Activated CD8-positive, alpha-beta memory T cell treated with anti-CD3 and anti-CD28 coated beads, Interleukin-2, amount 10 ng/mL, durations not matched to agents 7 days and 5 days (primary cell): Measurements from ENCODE around the gene SMURF2. TPM values are rescaled to one million over a fixed set of nuclear protein-coding genes. Genes with fewer than 3 reads are reported as not detected.
A peak's percentile ranks its signal among the peaks of the same experiment; 100 is the strongest.

ENCODE experiments used
- ATAC-seq: fragments of 150-1000 bp; cut with Tn5 transposase; one replicate; pipeline ENCODE4 v1.10.0; 2021; ENCODE audit warnings: moderate library complexity
- CTCF ChIA-PET: fragments of 350-600 bp; sonication (Branson Sonifier 250); formaldehyde crosslinking; loops from one replicate; lab custom pipeline; 2021; ENCODE audit warnings: antibody characterized with exemption; lab: Charles Lee
- DNase-seq: peaks from one replicate; pipeline ENCODE4 v3.0.0-alpha.2; 2020
- H3K27ac Mint-ChIP-seq: one replicate; pipeline ENCODE4 v1.8.0; 2021; ENCODE audit warnings: mild to moderate bottlenecking, mixed read lengths
- H3K27me3 Mint-ChIP-seq: one replicate; pipeline ENCODE4 v1.8.0; 2021; ENCODE audit warnings: mixed read lengths
- H3K36me3 Mint-ChIP-seq: one replicate; pipeline ENCODE4 v1.8.0; 2021; ENCODE audit warnings: mild to moderate bottlenecking, mixed read lengths
- H3K4me1 Mint-ChIP-seq: one replicate; pipeline ENCODE4 v1.8.0; 2021; ENCODE audit warnings: mixed read lengths
- H3K4me3 Mint-ChIP-seq: one replicate; pipeline ENCODE4 v1.8.0; 2021; ENCODE audit warnings: mild to moderate bottlenecking, moderate library complexity, mixed read lengths
- H3K9me3 Mint-ChIP-seq: one replicate; pipeline ENCODE4 v1.8.0; 2022; ENCODE audit warnings: low read depth, mixed read lengths
- total RNA-seq, 2 experiments: library from RNA; stranded (reverse); gene quantifications; one replicate each; pipeline ENCODE4 v1.2.3, GENCODE V29; 2021

Gene SMURF2
- total RNA-seq, 2 experiments from 2014 or later = 16.0 to 22.1 TPM

DNA sequence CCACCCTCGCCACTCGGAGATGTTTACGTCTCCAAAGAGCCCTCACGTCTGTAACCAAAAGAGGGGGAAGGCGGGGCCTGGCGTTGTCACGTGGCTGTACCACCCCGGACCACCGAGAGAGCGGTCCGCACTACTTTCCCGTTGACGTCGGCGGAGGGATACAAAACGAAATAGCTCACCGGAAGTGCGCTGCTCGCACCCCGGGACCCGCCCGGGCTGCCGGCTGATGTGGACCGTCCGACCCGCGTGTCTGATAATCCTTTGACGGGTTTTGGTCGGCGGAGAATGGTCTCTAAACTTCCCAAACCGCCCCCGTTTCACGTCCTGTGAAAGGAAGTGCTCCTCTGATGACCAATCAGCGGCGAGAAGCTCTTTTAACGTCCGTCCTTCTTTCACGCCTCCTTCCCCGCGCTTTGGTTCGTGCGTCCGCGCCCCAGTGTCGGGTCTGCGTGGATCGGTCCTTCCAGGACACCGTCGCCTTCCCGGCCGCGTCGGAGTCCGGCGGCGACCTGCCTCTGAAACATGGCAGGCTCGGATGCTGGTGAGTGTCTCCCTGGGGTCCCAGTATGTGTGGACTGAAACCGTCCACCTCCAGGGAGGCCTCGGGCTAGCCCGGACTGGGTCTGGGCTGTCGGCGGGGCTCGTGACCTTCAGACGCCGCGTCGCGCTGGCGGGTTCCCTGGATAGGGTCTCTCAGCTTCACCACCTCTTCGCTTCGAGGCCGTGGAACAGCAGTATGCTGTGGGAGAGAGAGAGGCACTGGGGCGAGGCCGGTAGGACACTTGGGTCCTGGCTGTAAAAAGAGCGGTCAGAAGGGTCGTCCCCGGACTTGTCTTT, 155.3 kb downstream of the SMURF2 start, which contains the start of gene CEP95:
Gene CEP95, plus strand, starts transcription at position 402 of the 837 bp plus-strand sequence. Its CDS starts 121 bp downstream, at position 523.
- peak; percentile 72 for ATAC-seq

DNA sequence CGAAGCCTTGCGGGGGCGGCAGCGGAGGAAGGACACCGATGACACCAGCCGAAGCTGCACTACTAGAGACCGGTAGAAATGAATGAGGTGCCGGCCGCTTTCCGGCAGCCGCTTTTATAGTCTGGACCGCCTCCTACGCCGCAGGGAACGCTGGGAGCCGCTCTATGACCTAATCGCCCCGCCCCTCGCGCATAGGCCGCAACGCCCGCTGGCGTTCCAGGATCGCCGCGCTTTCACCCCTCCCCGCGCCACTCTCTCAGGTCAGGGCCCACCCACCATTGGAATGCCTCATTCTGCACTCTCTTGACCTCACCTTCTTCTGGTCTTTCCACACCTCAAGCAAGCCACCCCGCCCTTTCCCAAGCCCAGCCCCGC, 155.9 kb downstream of the SMURF2 start, which contains the start of gene DDX5:
Gene DDX5, minus strand, starts transcription at position 89 of the 375 bp plus-strand sequence. CDS start 170 bp downstream, outside the sequence.
- Mint-ChIP-seq H3K27ac (peak within 1 kb of the TSS; percentile 100), H3K27me3 (peaks cover 2% of the 10 kb centered on the region), H3K4me3 (peak within 1 kb of the TSS; percentile 100), H3K36me3 (peaks cover 64% of the 10 kb centered on the region), H3K9me3 (no peaks in the 10 kb centered on the region), H3K4me1 (peaks cover 57% of the 10 kb centered on the region)
- ATAC-seq (peak; percentile 64), DNase-seq (peak; percentile 98)
- CTCF ChIA-PET = interaction anchor here (0.9 to 7.2 kb wide), 7 partner anchors 7 to 144 kb away, joined by 5 to 68 read pairs (median 15); partner anchors contain the start of gene POLG2

More for the DNA sequence above, 155.3 kb downstream of the SMURF2 start, which contains the start of gene CEP95:
- peaks cover 63% of the 10 kb centered on the region for H3K36me3 Mint-ChIP-seq
- H3K27ac Mint-ChIP-seq = peak within 1 kb of the TSS; percentile 100
- CTCF ChIA-PET = interaction anchor here (0.9 to 7.2 kb wide), 9 partner anchors 8 to 432 kb away, joined by 3 to 68 read pairs (median 6); partner anchors contain the start of gene POLG2
- H3K4me1 Mint-ChIP-seq = peaks cover 52% of the 10 kb centered on the region
- DNase-seq = peak; percentile 98
- H3K9me3 Mint-ChIP-seq = no peaks in the 10 kb centered on the region
- H3K4me3 Mint-ChIP-seq = peak within 1 kb of the TSS; percentile 100
- H3K27me3 Mint-ChIP-seq = peaks cover 2% of the 10 kb centered on the region

DNA sequence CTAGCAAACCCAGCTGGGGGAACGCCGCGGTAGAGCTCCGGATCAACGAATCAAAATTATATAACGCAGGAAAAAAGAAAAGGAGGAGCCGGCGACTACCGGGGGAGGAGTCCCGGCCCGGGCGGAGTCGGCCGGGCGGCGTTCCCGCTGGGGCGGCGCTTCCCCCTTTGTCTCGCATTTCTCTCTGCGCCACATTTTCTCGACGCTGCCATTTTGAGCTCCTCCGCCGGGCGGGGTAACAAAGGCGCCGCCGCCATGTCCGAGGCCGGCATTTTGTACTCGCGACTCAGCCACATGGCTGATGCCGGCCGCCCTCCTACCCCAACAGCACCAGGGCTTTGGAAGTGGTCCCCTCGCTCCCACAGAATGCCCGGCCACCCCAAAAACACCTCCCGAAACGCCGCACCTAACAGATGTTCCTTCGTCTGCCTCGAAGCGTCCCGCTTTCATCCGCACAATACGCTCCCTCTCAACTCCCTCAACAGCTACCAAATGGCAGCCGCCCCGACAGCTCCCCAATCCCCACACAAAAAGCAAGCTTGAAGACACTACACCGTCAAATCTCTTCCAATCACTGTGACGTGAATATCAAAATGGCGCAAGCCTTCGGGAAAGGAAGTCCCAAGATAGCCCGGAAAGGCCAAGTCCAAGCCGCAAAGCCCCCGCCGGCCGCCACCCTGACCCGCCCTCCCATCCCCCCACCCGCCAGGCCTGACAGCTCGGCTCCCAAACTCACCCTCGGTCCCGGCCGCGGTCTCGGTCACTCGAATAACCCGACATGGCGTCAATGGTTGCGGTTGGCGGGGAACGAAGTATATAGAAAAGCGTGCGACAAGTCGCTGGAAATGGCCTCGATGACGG, 156.5 kb downstream of the SMURF2 start:
- H3K27ac Mint-ChIP-seq = peak overlapping the region; percentile 100
- peaks cover 2% of the 10 kb centered on the region for H3K27me3 Mint-ChIP-seq
- H3K9me3 Mint-ChIP-seq = no peaks in the 10 kb centered on the region
- CTCF ChIA-PET = interaction anchor here (1.0 to 7.2 kb wide), 9 partner anchors 9 to 480 kb away, joined by 3 to 68 read pairs (median 5); partner anchors contain the start of gene POLG2
- H3K4me1 Mint-ChIP-seq = peaks cover 62% of the 10 kb centered on the region
- peak overlapping the region; percentile 100 for H3K4me3 Mint-ChIP-seq
- DNase-seq = peak; percentile 93
- peaks cover 66% of the 10 kb centered on the region for H3K36me3 Mint-ChIP-seq
- peak; percentile 40 for ATAC-seq

DNA sequence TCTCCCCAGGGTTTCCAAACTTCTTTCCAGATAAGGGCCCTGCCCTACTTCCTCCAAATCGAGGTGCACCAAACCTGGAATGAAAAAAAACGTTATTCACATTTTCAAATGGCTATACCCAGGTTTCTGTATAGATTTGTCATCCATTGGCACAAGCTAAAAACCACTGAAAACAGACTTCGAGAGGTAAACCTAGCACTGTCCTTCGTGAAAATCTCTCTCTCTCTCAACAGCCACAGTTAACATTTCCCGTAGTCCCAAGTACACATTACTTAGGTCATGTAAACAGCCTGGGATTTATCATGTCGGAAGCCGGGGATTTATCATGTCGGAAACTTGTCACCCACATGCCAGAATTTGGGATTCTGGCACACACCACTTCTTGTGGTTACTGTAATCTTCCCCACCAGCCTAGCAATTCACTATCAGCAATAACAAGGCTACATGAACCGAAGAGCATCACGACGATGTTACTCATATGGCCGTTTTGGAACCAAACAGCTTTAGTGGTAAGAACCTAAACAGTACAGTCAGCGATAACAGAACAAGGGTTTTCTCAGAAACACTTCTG, 157.3 kb downstream of the SMURF2 start:
- Mint-ChIP-seq H3K4me3 (peak overlapping the region; percentile 100), H3K9me3 (no peaks in the 10 kb centered on the region), H3K4me1 (peaks cover 67% of the 10 kb centered on the region), H3K27ac (peak overlapping the region; percentile 100), H3K36me3 (peaks cover 68% of the 10 kb centered on the region), H3K27me3 (peaks cover 2% of the 10 kb centered on the region)
- ATAC-seq = no peak
- CTCF ChIA-PET = interaction anchor here (1.0 to 7.2 kb wide), 8 partner anchors 8 to 481 kb away, joined by 3 to 68 read pairs (median 5); partner anchors contain the start of gene POLG2
- DNase-seq = no peak

DNA sequence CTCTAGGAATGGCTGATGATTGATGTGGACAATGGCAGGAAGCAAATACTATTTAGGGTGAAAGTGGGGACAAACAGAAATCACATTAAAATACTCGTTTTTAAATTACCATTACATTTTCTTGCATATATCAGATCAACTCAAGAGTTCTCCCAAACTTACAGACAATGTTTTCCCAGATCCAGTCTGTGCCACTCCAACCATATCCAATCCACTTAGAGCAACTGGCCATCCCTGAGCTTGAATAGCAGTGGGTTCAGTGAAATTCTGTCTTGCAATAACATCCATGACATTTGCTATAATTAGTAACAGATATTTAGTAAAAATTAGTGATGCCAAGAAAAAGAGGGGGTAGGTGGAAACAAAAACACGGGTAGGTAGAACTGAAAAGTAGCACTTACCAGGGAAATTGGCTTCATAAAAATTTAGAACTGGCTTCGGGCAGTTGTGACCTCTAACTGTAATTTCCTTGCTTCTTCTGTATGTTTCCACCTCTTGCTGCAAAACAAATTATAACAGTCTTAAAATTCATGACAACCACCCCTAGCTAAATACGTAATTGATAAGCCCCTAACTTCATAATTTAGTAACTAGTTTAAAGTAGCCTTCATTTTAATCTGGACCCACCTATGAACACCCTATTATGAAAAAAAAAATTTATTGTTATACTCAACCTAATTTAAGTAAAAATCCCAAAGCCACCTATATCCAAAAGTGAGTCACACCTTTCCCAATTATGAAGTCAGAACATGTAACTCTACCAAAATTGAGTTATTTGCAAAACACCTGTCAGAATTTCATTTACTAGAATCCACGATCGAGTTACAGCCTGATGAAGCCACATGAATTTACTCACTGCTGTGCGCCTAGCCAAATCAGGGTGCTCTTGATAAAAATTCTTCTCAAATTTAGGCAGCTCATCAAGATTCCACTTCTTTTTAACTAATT, 158.0 kb downstream of the SMURF2 start:
- peaks cover 2% of the 10 kb centered on the region for H3K27me3 Mint-ChIP-seq
- CTCF ChIA-PET = interaction anchor here (0.6 to 7.2 kb wide), 5 partner anchors 8 to 112 kb away, joined by 3 to 68 read pairs (median 11); partner anchors contain the start of gene POLG2
- no peak for DNase-seq
- H3K4me1 Mint-ChIP-seq = peaks cover 70% of the 10 kb centered on the region
- peak overlapping the region; percentile 100 for H3K4me3 Mint-ChIP-seq
- H3K9me3 Mint-ChIP-seq = no peaks in the 10 kb centered on the region
- peak overlapping the region; percentile 100 for H3K27ac Mint-ChIP-seq
- no peak for ATAC-seq
- H3K36me3 Mint-ChIP-seq = peaks cover 71% of the 10 kb centered on the region

DNA sequence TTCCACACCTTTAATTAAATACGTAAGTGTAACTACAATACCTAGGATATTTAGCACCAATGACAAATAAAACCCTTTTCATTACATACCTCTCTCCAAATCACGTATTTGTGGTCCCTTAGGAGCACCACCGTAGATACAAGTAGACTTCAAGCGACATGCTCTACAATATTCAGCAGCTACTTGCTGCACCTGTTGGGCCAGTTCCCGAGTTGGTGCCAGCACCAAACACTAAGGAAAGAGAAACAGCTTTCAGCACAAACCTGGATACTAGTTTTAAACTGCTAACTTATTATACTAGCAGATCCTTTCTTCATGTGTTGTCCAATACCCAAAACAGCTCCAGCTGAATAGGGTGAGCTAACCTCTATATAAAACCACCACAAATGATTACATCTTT, 158.8 kb downstream of the SMURF2 start:
- ATAC-seq (no peak), DNase-seq (no peak)
- CTCF ChIA-PET = interaction anchor here (0.6 to 7.2 kb wide), 4 partner anchors 12 to 112 kb away, joined by 3 to 68 read pairs (median 4); no protein-coding TSS in a partner anchor
- peaks cover 71% of the 10 kb centered on the region for H3K4me1 Mint-ChIP-seq
- peaks cover 72% of the 10 kb centered on the region for H3K36me3 Mint-ChIP-seq
- H3K4me3 Mint-ChIP-seq = no peak overlapping the region
- no peak overlapping the region for H3K27ac Mint-ChIP-seq
- no peaks in the 10 kb centered on the region for H3K9me3 Mint-ChIP-seq
- peaks cover 2% of the 10 kb centered on the region for H3K27me3 Mint-ChIP-seq

DNA sequence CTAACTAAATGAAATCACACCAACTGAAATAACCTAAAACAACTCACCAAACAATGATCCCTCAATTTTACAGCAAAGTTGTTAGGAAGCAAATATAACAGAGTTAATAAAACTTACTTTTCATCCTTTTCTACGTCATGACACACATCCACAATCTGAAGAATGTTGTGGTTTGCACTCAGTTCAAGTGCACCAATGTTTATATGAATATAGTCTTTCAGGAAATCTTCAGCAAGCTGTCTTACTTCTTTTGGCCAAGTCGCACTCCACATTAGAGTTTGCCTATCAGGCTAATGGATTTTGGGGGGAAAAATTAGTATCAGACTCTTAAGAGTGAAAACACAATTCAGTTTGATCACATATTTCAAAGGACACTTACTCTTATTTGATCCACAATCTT, 159.3 kb downstream of the SMURF2 start:
- Mint-ChIP-seq H3K4me3 (no peak overlapping the region), H3K36me3 (peaks cover 76% of the 10 kb centered on the region), H3K9me3 (no peaks in the 10 kb centered on the region), H3K27ac (peak overlapping the region; percentile 48), H3K27me3 (peaks cover 2% of the 10 kb centered on the region), H3K4me1 (peaks cover 71% of the 10 kb centered on the region)
- ATAC-seq (no peak), DNase-seq (no peak)
- CTCF ChIA-PET = interaction anchor here (1.2 to 7.2 kb wide), 3 partner anchors 11 to 84 kb away, joined by 3 to 68 read pairs (median 4); no protein-coding TSS in a partner anchor

DNA sequence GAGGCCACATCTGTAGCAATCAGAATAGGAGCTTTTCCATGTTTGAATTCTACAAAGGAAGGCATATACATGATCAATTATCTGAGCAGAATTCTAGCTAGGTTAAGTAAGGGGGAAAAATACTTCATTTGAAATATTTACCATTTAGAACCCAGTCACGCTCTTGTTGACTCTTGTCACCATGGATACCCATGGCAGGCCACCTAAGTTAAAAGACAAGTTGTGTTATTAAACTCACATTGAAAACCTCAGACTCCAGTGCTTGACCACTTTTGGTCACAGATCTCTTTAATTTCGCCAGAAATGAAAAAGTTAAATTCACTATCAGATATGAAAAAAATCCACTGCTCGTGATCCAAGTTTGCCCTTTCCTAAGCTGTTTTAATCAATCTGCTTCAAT, 160.1 kb downstream of the SMURF2 start:
- ATAC-seq = no peak
- CTCF ChIA-PET = interaction anchor here (7.2 kb wide), 1 partner anchor 11 kb away, joined by 68 read pairs; no protein-coding TSS in a partner anchor
- Mint-ChIP-seq H3K27ac (peak overlapping the region; percentile 53), H3K36me3 (peaks cover 74% of the 10 kb centered on the region), H3K4me1 (peaks cover 72% of the 10 kb centered on the region), H3K27me3 (peaks cover 2% of the 10 kb centered on the region), H3K4me3 (no peak overlapping the region), H3K9me3 (no peaks in the 10 kb centered on the region)
- no peak for DNase-seq

DNA sequence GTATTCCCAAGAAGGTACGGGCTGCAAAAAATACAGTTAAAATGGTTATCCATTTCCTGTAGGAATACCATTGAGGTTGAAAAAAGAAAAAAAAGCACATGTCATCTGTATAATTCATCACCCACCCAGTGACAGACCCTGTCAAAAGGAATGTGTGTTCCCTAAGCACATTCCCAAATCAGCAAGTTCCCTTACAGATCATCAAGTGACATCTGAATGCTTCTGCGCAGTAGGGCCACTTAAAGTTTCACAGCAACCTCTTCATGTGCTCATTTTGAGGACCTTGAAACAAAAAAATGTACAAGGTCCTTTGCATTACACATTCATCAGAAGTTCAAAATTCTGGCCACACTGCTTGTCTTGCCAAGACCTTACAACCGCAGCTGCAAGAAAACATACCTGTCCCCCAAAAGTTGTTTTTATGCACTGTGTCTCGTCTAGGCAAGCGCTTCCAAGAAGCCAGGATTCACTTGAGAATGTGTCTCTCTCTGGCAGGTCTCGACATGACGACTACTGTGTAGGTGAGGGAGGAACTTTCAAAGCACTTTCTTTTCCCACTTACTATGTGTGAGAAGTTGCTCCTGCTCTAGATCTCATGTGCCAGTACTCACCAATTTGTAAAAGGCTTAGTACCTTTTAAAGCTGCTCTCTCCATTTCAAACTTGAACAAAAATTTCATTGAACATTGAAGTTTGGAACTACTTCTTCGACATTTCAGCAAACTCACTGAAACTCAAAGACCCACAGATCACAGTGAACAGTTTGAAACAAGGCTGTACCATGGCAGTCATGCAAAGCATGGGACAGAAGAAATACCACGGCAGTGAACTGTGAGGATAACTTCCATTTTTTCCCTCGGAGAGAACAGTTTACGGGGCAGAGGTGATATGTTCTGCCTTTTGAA, 161.0 kb downstream of the SMURF2 start:
- H3K27ac Mint-ChIP-seq = peak overlapping the region; percentile 54
- ATAC-seq (no peak), DNase-seq (no peak)
- no peak overlapping the region for H3K4me3 Mint-ChIP-seq
- H3K27me3 Mint-ChIP-seq = no peaks in the 10 kb centered on the region
- H3K36me3 Mint-ChIP-seq = peaks cover 77% of the 10 kb centered on the region
- peaks cover 74% of the 10 kb centered on the region for H3K4me1 Mint-ChIP-seq
- CTCF ChIA-PET = interaction anchor here (7.2 kb wide), 1 partner anchor 10 kb away, joined by 68 read pairs; no protein-coding TSS in a partner anchor
- no peaks in the 10 kb centered on the region for H3K9me3 Mint-ChIP-seq

DNA sequence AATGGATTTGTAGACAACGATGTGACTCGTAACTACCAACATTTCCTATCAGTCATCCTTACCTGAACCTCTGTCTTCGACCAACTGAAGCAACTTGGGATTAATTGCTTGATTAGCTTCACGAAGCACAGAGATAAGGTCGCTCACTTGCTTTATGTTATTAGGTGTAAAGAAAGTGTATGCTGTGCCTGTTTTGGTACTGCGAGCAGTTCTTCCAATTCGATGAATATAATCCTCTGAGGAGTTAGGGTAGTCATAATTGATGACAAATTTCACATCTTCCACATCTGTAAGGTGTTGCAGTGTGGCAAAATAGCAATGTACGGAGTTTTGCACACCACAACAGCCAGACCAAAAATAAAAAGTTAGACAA, 161.6 kb downstream of the SMURF2 start:
- CTCF ChIA-PET = interaction anchor here (1.9 kb wide), 1 partner anchor 9 kb away, joined by 8 read pairs; no protein-coding TSS in a partner anchor
- Mint-ChIP-seq H3K4me1 (peaks cover 77% of the 10 kb centered on the region), H3K4me3 (no peak overlapping the region), H3K27me3 (no peaks in the 10 kb centered on the region), H3K9me3 (no peaks in the 10 kb centered on the region), H3K36me3 (peaks cover 74% of the 10 kb centered on the region), H3K27ac (peak overlapping the region; percentile 54)
- ATAC-seq (no peak), DNase-seq (no peak)
